ENCODE data around the gene TGM2.

TGM2 gene

DNA sequence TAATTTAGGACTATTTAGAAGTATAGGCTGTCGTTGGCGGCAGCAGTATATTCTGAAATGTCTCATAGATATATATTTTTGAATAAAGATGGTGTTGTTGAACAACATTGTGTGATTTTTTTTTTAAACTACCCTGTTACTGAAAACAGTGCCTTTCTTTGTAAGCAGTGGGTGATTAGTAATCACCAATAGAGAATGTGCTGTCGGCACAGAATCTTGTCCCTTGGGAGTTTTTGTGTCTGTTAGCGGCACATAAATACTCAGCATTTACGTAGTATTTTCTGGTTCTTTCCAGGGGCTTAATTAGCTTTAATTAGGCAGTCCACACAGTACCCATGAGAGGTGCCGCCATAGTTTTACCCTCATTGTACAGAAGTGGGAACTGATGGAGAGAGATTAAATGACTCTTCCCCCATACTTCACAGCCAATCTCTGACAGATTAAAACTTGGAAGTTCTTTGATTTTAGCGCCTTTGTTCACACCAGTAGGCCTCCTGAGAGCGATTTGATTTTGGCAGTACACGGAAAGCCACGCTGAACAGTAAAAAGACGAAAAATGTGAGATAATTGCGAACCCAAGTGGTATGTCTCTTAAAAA, 72.7 kb downstream of the TGM2 start:
- Histone ChIP-seq H3K27me3 (ENCODE audit: low read depth, low read length) (no peaks in the 10 kb centered on the region), H3K9me3 (ENCODE audit: insufficient read depth, low read length) (no peaks in the 10 kb centered on the region), H3K79me2 (ENCODE audit: low read length) (peaks cover 16% of the 10 kb centered on the region), H3K36me3 (replicated peaks; ENCODE audit: low read depth, low read length) (peaks cover 44% of the 10 kb centered on the region), H3K27ac (ENCODE audit: low read length) (peak overlapping the region; percentile 93), H4K20me1 (ENCODE audit: insufficient read depth, low read length) (no peaks in the 10 kb centered on the region), H3K4me3 (ENCODE audit: low read length) (peak overlapping the region; percentile 7), H3K4me1 (ENCODE audit: low read length) (peaks cover 78% of the 10 kb centered on the region), H3K4me2 (ENCODE audit: low read length) (peak overlapping the region; percentile 67), H3K9ac (ENCODE audit: low read length) (peak overlapping the region; percentile 80), H2AFZ (ENCODE audit: low read depth, low read length) (no peak overlapping the region)
- no peak for TF ChIP-seq EZH2phosphoT487 (IDR thresholded peaks at IDR 0.05; ENCODE audit: low read depth)
- TF ChIP-seq, protein P1, sequence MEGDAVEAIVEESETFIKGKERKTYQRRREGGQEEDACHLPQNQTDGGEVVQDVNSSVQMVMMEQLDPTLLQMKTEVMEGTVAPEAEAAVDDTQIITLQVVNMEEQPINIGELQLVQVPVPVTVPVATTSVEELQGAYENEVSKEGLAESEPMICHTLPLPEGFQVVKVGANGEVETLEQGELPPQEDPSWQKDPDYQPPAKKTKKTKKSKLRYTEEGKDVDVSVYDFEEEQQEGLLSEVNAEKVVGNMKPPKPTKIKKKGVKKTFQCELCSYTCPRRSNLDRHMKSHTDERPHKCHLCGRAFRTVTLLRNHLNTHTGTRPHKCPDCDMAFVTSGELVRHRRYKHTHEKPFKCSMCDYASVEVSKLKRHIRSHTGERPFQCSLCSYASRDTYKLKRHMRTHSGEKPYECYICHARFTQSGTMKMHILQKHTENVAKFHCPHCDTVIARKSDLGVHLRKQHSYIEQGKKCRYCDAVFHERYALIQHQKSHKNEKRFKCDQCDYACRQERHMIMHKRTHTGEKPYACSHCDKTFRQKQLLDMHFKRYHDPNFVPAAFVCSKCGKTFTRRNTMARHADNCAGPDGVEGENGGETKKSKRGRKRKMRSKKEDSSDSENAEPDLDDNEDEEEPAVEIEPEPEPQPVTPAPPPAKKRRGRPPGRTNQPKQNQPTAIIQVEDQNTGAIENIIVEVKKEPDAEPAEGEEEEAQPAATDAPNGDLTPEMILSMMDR (IDR thresholded peaks at IDR 0.05; ENCODE audit: low read depth, low read length) = no peak

DNA sequence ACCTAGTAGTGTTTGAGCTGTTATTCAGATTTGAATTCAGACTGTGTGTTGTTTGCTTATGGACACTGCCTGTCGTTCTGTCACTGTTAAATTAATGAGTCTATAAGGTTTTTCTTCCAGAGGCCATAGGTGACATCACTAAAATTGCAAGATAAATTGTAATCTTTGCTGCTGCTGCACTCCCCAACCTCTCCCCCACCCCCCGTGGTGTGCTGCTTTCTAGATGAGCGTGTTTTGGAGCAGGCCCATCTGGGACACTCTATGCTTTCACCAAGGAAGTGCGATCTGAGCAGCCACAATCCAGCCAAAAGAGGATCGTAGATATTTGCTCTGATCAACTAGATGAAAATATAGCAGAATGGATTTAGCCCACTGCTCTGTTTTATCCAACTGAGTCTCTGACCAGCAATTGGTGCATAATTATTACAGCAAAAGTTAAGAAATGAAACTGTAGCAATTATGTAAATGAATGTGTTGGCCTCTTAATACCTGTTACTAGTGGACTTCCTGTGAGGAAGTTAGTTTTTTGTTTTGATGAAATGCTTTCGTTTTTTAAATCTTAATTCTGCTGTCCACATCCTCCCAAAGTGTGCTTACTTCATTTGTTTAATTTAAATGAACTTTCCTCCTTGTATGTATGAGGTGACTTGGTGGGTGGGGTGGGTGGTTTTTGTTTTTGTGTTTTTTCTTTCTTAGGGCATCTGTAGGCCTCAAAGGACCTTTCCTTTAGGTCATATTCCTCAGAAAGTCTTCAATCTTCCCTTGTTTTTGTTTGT, 73.4 kb downstream of the TGM2 start:
- Histone ChIP-seq H2AFZ (ENCODE audit: low read depth, low read length) (no peak overlapping the region), H3K4me1 (ENCODE audit: low read length) (peaks cover 71% of the 10 kb centered on the region), H3K27me3 (ENCODE audit: low read depth, low read length) (no peaks in the 10 kb centered on the region), H3K9ac (ENCODE audit: low read length) (peak overlapping the region; percentile 80), H3K4me3 (ENCODE audit: low read length) (peak overlapping the region; percentile 7), H3K79me2 (ENCODE audit: low read length) (peaks cover 16% of the 10 kb centered on the region), H3K36me3 (replicated peaks; ENCODE audit: low read depth, low read length) (peaks cover 44% of the 10 kb centered on the region), H3K27ac (ENCODE audit: low read length) (peak overlapping the region; percentile 93), H3K9me3 (ENCODE audit: insufficient read depth, low read length) (no peaks in the 10 kb centered on the region), H3K4me2 (ENCODE audit: low read length) (peak overlapping the region; percentile 67), H4K20me1 (ENCODE audit: insufficient read depth, low read length) (no peaks in the 10 kb centered on the region)
- TF ChIP-seq, protein P1 (IDR thresholded peaks at IDR 0.05; ENCODE audit: low read depth, low read length) = no peak
- TF ChIP-seq EZH2phosphoT487 (IDR thresholded peaks at IDR 0.05; ENCODE audit: low read depth) = no peak

DNA sequence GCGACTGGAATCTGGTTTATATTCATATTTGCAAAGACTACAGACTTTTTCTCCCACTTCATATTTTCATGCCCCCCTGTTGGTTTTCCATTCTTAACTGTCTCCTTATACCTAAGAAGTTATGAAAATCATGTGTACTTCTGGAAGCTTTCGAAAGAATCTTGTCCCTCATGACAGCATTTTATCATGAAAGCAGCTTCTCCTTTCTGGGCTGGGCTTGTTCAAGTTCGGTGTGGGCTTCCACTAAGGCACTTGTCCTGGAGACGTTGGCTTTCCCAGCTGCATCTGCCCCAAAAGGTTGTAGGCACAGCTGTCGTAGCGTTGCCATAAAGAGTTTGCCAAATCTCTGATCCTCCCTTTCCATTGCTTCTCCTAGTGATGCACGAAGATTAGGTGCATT, 75.0 kb downstream of the TGM2 start:
- Histone ChIP-seq H2AFZ (ENCODE audit: low read depth, low read length) (no peak overlapping the region), H3K36me3 (replicated peaks; ENCODE audit: low read depth, low read length) (peaks cover 54% of the 10 kb centered on the region), H3K4me2 (ENCODE audit: low read length) (no peak overlapping the region), H3K4me3 (ENCODE audit: low read length) (no peak overlapping the region), H3K9ac (ENCODE audit: low read length) (no peak overlapping the region), H3K4me1 (ENCODE audit: low read length) (peaks cover 62% of the 10 kb centered on the region), H3K79me2 (ENCODE audit: low read length) (peaks cover 16% of the 10 kb centered on the region), H4K20me1 (ENCODE audit: insufficient read depth, low read length) (no peaks in the 10 kb centered on the region), H3K27ac (ENCODE audit: low read length) (peak overlapping the region; percentile 93; the same call in 1 of the 2 replicates), H3K27me3 (ENCODE audit: low read depth, low read length) (no peaks in the 10 kb centered on the region), H3K9me3 (ENCODE audit: insufficient read depth, low read length) (no peaks in the 10 kb centered on the region)
- TF ChIP-seq, protein P1 (IDR thresholded peaks at IDR 0.05; ENCODE audit: low read depth, low read length) = no peak
- TF ChIP-seq EZH2phosphoT487 (IDR thresholded peaks at IDR 0.05; ENCODE audit: low read depth) = no peak

DNA sequence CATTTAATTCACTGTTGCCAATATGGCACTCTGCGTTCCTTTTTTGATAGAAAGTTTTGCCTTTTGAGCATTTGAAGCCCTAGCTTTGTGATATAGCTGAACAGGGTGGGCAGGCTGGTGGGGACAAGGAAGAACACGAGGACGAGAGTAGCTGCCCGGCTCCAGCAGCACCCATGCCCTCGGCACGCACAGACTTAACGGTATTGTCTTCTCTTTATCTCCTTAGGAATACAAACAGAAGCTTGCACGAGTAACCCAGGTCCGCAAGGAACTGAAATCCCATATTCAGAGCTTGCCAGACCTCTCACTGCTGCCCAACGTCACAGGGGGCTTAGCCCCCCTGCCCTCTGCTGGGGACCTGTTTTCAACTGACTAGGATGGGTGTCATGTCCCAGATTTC, 75.6 kb downstream of the TGM2 start:
- no peak overlapping the region for H3K4me3 ChIP-seq (ENCODE audit: low read length)
- TF ChIP-seq EZH2phosphoT487 (IDR thresholded peaks at IDR 0.05; ENCODE audit: low read depth) = no peak
- TF ChIP-seq, protein P1 (IDR thresholded peaks at IDR 0.05; ENCODE audit: low read depth, low read length) = no peak
- no peaks in the 10 kb centered on the region for H3K9me3 ChIP-seq (ENCODE audit: insufficient read depth, low read length)
- peak overlapping the region; percentile 93; the same call in 1 of the 2 replicates for H3K27ac ChIP-seq (ENCODE audit: low read length)
- H3K36me3 ChIP-seq (replicated peaks; ENCODE audit: low read depth, low read length) = peaks cover 58% of the 10 kb centered on the region
- H3K79me2 ChIP-seq (ENCODE audit: low read length) = peaks cover 16% of the 10 kb centered on the region
- H3K4me2 ChIP-seq (ENCODE audit: low read length) = no peak overlapping the region
- H2AFZ ChIP-seq (ENCODE audit: low read depth, low read length) = no peak overlapping the region
- no peak overlapping the region for H3K9ac ChIP-seq (ENCODE audit: low read length)
- no peaks in the 10 kb centered on the region for H3K27me3 ChIP-seq (ENCODE audit: low read depth, low read length)
- peaks cover 57% of the 10 kb centered on the region for H3K4me1 ChIP-seq (ENCODE audit: low read length)
- H4K20me1 ChIP-seq (ENCODE audit: insufficient read depth, low read length) = no peaks in the 10 kb centered on the region
